ENCODE measurements around the gene TBX10. TPM values are rescaled to one million over a fixed set of nuclear protein-coding genes. Genes with fewer than 3 reads are reported as not detected.
"Not testable (repeated sequence)": the region's sequence is repeated elsewhere in the genome, so short reads cannot be mapped to it uniquely, and the experiment has no call there.

TBX10 gene
- total and polyA plus RNA-seq, 7 donors = 15.8 to 109 (median 60.6) TPM; not detected in 4

- H3K4me1 ChIP-seq = no peaks in the 10 kb centered on the region
- no peak for DNase-seq
- no peaks in the 10 kb centered on the region for H3K36me3 ChIP-seq
- TF ChIP-seq POLR2A (IDR thresholded peaks at IDR 0.05) = no peak
- no peak for TF ChIP-seq EP300 (IDR thresholded peaks at IDR 0.05)
- TF ChIP-seq, protein P1, sequence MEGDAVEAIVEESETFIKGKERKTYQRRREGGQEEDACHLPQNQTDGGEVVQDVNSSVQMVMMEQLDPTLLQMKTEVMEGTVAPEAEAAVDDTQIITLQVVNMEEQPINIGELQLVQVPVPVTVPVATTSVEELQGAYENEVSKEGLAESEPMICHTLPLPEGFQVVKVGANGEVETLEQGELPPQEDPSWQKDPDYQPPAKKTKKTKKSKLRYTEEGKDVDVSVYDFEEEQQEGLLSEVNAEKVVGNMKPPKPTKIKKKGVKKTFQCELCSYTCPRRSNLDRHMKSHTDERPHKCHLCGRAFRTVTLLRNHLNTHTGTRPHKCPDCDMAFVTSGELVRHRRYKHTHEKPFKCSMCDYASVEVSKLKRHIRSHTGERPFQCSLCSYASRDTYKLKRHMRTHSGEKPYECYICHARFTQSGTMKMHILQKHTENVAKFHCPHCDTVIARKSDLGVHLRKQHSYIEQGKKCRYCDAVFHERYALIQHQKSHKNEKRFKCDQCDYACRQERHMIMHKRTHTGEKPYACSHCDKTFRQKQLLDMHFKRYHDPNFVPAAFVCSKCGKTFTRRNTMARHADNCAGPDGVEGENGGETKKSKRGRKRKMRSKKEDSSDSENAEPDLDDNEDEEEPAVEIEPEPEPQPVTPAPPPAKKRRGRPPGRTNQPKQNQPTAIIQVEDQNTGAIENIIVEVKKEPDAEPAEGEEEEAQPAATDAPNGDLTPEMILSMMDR (IDR thresholded peaks at IDR 0.05) = no peak
- TF ChIP-seq POLR2AphosphoS5 (IDR thresholded peaks at IDR 0.05) = no peak
- no peaks in the 10 kb centered on the region for H3K27me3 ChIP-seq
- WGBS, 2 donors = 89 to 93% methylated on average over 16 of the region's 16 CpGs
- H3K4me3 ChIP-seq = no peak overlapping the region
- no peak overlapping the region for H3K27ac ChIP-seq
- intact Hi-C loops (cut with DNase I) = no loop called here
- no peaks in the 10 kb centered on the region for H3K9me3 ChIP-seq
Observed at GRCh38 chr11:67664213-67664585, 24.6 kb upstream of the TBX10 start.

GRCh38 chr11:67663532-67664212 lies 24.1 kb upstream of the TBX10 start:
- no peak for DNase-seq
- 89 to 93% methylated on average over 22 of the region's 22 CpGs for WGBS, 2 donors

DNA sequence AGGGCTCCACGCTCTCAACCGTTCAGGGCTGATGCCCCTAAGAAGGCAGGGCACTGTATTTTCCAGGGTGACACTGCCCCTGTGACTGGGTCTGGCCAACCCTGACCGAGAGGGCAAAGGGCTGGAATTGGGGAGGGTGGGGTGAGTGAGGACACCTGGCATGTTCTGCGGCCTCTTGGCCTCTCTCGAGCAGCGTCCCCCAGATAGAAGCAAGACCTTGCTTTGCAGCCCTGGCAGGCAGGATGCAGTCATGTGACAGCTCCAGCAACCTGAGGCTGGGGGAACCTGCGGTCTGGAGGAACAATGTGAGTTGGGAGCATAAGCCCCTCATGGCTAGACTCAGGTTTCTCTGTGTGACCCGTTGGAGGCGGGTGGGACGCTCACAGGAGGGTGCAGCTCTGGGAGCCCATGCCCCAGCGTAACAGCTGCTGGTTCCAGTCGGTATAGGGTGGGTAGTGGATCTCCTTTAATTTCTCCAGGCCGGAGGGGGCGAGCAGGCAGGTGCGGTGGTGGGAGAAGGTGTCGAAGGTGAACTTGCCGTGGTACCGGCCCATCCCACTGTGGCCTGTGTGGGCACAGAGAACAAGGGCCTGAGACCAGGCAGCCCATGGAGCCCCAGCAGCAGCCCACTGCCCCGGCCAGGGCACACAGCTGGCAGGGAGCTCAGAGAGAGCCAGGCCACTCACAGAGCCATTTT lies 23.4 kb upstream of the TBX10 start:
- 86 to 88% methylated on average over 19 of the region's 19 CpGs for WGBS, 2 donors
- Histone ChIP-seq H3K27me3 (no peaks in the 10 kb centered on the region), H3K36me3 (no peaks in the 10 kb centered on the region), H3K4me3 (no peak overlapping the region), H3K4me1 (no peaks in the 10 kb centered on the region), H3K9me3 (no peaks in the 10 kb centered on the region), H3K27ac (no peak overlapping the region)
- intact Hi-C loops (cut with DNase I) = no loop called here
- TF ChIP-seq POLR2AphosphoS5 (IDR thresholded peaks at IDR 0.05) (no peak), POLR2A (IDR thresholded peaks at IDR 0.05) (no peak), EP300 (IDR thresholded peaks at IDR 0.05) (no peak)
- TF ChIP-seq, protein P1 (IDR thresholded peaks at IDR 0.05) = no peak
- DNase-seq = no peak

More at GRCh38 chr11:67663532-67664212, 24.1 kb upstream of the TBX10 start:
- H3K27ac ChIP-seq = no peak overlapping the region
- TF ChIP-seq EP300 (IDR thresholded peaks at IDR 0.05) = no peak
- no peak for TF ChIP-seq POLR2A (IDR thresholded peaks at IDR 0.05)
- no peak for TF ChIP-seq POLR2AphosphoS5 (IDR thresholded peaks at IDR 0.05)
- TF ChIP-seq, protein P1 (IDR thresholded peaks at IDR 0.05) = no peak
- intact Hi-C loops (cut with DNase I) = no loop called here
- H3K9me3 ChIP-seq = no peaks in the 10 kb centered on the region
- H3K4me3 ChIP-seq = no peak overlapping the region
- H3K36me3 ChIP-seq = no peaks in the 10 kb centered on the region
- H3K4me1 ChIP-seq = no peaks in the 10 kb centered on the region
- H3K27me3 ChIP-seq = no peaks in the 10 kb centered on the region

- Histone ChIP-seq H3K4me1 (no peaks in the 10 kb centered on the region), H3K9me3 (no peaks in the 10 kb centered on the region), H3K27me3 (no peaks in the 10 kb centered on the region), H3K4me3 (no peak overlapping the region), H3K36me3 (no peaks in the 10 kb centered on the region), H3K27ac (no peak overlapping the region)
- WGBS, 2 donors = 89 to 94% methylated on average over 12 of the region's 12 CpGs
- no peak for TF ChIP-seq POLR2AphosphoS5 (IDR thresholded peaks at IDR 0.05)
- TF ChIP-seq POLR2A (IDR thresholded peaks at IDR 0.05) = no peak
- no peak for TF ChIP-seq EP300 (IDR thresholded peaks at IDR 0.05)
- TF ChIP-seq, protein P1 (IDR thresholded peaks at IDR 0.05) = no peak
- intact Hi-C loops (cut with DNase I) = no loop called here
- no peak for DNase-seq
Observed at GRCh38 chr11:67662142-67662834, 22.7 kb upstream of the TBX10 start.

DNA sequence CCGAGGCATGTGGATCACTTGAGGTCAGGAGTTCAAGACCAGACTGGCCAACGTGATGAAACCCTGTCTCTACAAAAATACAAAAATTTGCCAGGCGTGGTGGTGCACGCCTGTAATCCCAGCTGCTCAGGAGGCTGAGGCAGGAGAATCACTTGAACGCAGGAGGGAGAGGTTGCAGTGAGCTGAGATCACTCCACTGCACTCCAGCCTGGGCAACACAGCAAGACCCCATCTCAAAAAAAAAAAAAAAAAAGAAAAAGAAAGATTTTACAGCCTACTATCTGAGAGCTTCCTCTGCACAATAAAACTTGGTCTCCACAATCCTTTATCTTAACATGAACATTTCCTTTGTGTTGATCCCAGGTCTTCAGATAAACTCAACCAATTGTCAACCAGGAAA lies 21.2 kb upstream of the TBX10 start:
- intact Hi-C loops (cut with DNase I); H3K27me3 ChIP-seq; H3K27ac ChIP-seq; H3K36me3 ChIP-seq; DNase-seq; H3K9me3 ChIP-seq; H3K4me1 ChIP-seq; H3K4me3 ChIP-seq: not testable (repeated sequence)
- WGBS, 2 donors = 59 to 82% methylated on average over 5 of the region's 5 CpGs
